GM13977 (cell line): ENCODE results near the gene ZNF610.

Experiments used
- DNase-seq: peaks from one replicate; pipeline ENCODE4 v3.0.0; 2012; ENCODE audit warnings: low spot score
- in situ Hi-C: fragments of 300-500 bp; cut with MboI; formaldehyde crosslinking; loops from one replicate; pipeline ENCODE4 v1.12.0; 2022; ENCODE audit warnings: low sequenced_read_pairs, low pct_unique_long_range_greater_than_20kb, mixed read lengths, inconsistent platforms; ENCODE audit not compliant: unreplicated experiment
- TF ChIP-seq, protein P1 (sequence below): IDR thresholded peaks from 2 replicates; pipeline ENCODE4 v1.5.1; 2012; ENCODE audit warnings: mild to moderate bottlenecking, control low read depth; ENCODE audit not compliant: insufficient read depth; ENCODE audit errors: extremely low read depth, missing control alignments

ZNF610 gene

GRCh38 chr19:52343548-52343947, 7.5 kb downstream of the ZNF610 start:
- no peak for DNase-seq
- in situ Hi-C loops, result no loop called here
- TF ChIP-seq, protein P1, sequence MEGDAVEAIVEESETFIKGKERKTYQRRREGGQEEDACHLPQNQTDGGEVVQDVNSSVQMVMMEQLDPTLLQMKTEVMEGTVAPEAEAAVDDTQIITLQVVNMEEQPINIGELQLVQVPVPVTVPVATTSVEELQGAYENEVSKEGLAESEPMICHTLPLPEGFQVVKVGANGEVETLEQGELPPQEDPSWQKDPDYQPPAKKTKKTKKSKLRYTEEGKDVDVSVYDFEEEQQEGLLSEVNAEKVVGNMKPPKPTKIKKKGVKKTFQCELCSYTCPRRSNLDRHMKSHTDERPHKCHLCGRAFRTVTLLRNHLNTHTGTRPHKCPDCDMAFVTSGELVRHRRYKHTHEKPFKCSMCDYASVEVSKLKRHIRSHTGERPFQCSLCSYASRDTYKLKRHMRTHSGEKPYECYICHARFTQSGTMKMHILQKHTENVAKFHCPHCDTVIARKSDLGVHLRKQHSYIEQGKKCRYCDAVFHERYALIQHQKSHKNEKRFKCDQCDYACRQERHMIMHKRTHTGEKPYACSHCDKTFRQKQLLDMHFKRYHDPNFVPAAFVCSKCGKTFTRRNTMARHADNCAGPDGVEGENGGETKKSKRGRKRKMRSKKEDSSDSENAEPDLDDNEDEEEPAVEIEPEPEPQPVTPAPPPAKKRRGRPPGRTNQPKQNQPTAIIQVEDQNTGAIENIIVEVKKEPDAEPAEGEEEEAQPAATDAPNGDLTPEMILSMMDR, result peak; percentile 50

- in situ Hi-C loops, result no loop called here
- DNase-seq, result no peak
- TF ChIP-seq, protein P1, result no peak
These were observed 9.1 kb downstream of the ZNF610 start for GRCh38 chr19:52345162-52345561.

GRCh38 chr19:52351512-52351911, 15.5 kb downstream of the ZNF610 start:
- in situ Hi-C loops, result no loop called here
- TF ChIP-seq, protein P1, result peak; percentile 5
- no peak for DNase-seq

- TF ChIP-seq, protein P1, result no peak
- in situ Hi-C loops, result no loop called here
- DNase-seq, result no peak
These were observed 30.4 kb downstream of the ZNF610 start for GRCh38 chr19:52366414-52366824.

GRCh38 chr19:52369559-52370340, 33.7 kb downstream of the ZNF610 start, which contains the start of gene ZNF880:
Gene ZNF880 (plus strand): TSS chr19:52369923. CDS start chr19:52369966, 43 bp downstream.
- in situ Hi-C loops, result no loop called here
- TF ChIP-seq, protein P1, result no peak
- DNase-seq, result peak; percentile 81

- DNase-seq, result no peak
- in situ Hi-C loops, result no loop called here
These were observed 34.3 kb downstream of the ZNF610 start for GRCh38 chr19:52370341-52370710.

More at GRCh38 chr19:52370341-52370710, 34.3 kb downstream of the ZNF610 start:
- TF ChIP-seq, protein P1, result no peak
